Measurements from ENCODE around the gene CHST11.

- TF ChIP-seq SMARCC2 (IDR thresholded peaks at IDR 0.05; ENCODE audit: low read depth) (no peak), ZKSCAN8 (CRISPR knock-in tag; IDR thresholded peaks at IDR 0.05) (no peak), POLR2AphosphoS5 (IDR thresholded peaks at IDR 0.05; ENCODE audit: control insufficient read depth, insufficient read depth, low read depth, low read length) (no peak), BACH1 (tag; IDR thresholded peaks at IDR 0.05) (no peak), POLR2A (conservative IDR thresholded peaks at IDR 0.05) (no peak), NFIC (IDR thresholded peaks at IDR 0.05) (no peak), GTF2F1 (IDR thresholded peaks at IDR 0.05; ENCODE audit: low read depth, low read length) (no peak), JUN (IDR thresholded peaks at IDR 0.05; ENCODE audit: borderline replicate concordance, low read depth, low read length) (no peak), JUN (CRISPR knock-in tag; IDR thresholded peaks at IDR 0.05; ENCODE audit: borderline replicate concordance) (no peak), ZNF24 (IDR thresholded peaks at IDR 0.05) (no peak), TAF1 (IDR thresholded peaks at IDR 0.05; ENCODE audit: control insufficient read depth, extremely low read depth, insufficient read depth, low read length, severe bottlenecking) (no peak)
These were observed 300.2 kb downstream of the CHST11 start for GRCh38 chr12:104756901-104757300.
